IMR-90 (cell line): Measurements from ENCODE around the gene TCF7L2. TPM values are rescaled to one million over a fixed set of nuclear protein-coding genes. Genes with fewer than 3 reads are reported as not detected.

Experiments used
- ATAC-seq: fragments of 200-7000 bp; cut with Tn5 transposase; 2 replicates; pipeline ENCODE4 v1.9.1; 2020; ENCODE audit warnings: low read depth, mild to moderate bottlenecking, moderate library complexity
- BruUV-seq: library from RNA; stranded (reverse); fragments of 400-500 nt; replicated peaks from 2 replicates; lab custom pipeline; 2021; lab: Mats Ljungman, UMichigan
- CTCF ChIA-PET: fragments of 300-600 bp; formaldehyde crosslinking; extraction: SDS; loops from one replicate; lab custom pipeline; 2021; ENCODE audit warnings: antibody characterized with exemption; lab: Yijun Ruan, JAX
- POLR2A ChIA-PET: fragments of 300-600 bp; sonication (Branson Sonifier 250); formaldehyde crosslinking; loops from one replicate; lab custom pipeline; 2022; ENCODE audit warnings: antibody characterized with exemption; ENCODE audit not compliant: unreplicated experiment; lab: Charles Lee
- DNase-seq: peaks from one replicate; pipeline ENCODE4 v3.0.0; 2013
- H2AFZ ChIP-seq: replicated peaks from 2 replicates; pipeline ENCODE3; 2013; ENCODE audit warnings: low read length, mild to moderate bottlenecking; ENCODE audit not compliant: poor library complexity
- H2AK5ac ChIP-seq: 2 replicates; pipeline ENCODE4 v1.6.1; 2013; ENCODE audit warnings: low read depth, low read length, inconsistent platforms
- H2AK9ac ChIP-seq: replicated peaks from 2 replicates; pipeline ENCODE3; 2013; ENCODE audit warnings: mild to moderate bottlenecking, low read depth, low read length, moderate library complexity; ENCODE audit not compliant: poor library complexity
- H2BK120ac ChIP-seq: 2 replicates; pipeline ENCODE4 v1.6.1; 2013; ENCODE audit warnings: low read depth, low read length, inconsistent platforms
- H2BK15ac ChIP-seq: 3 replicates; pipeline ENCODE4 v1.6.1; 2013; ENCODE audit warnings: low read depth, low read length, inconsistent platforms
- H2BK20ac ChIP-seq: 2 replicates; pipeline ENCODE4 v1.6.1; 2013; ENCODE audit warnings: low read depth, mild to moderate bottlenecking, inconsistent platforms, low read length, moderate library complexity
- H2BK5ac ChIP-seq: 2 replicates; pipeline ENCODE4 v1.6.1; 2013; ENCODE audit warnings: mild to moderate bottlenecking, low read depth, low read length, inconsistent platforms; ENCODE audit not compliant: poor library complexity, severe bottlenecking
- H3K14ac ChIP-seq: replicated peaks from 2 replicates; pipeline ENCODE4 v1.6.1; 2013; ENCODE audit warnings: low read depth, low read length, inconsistent platforms
- H3K18ac ChIP-seq: 2 replicates; pipeline ENCODE4 v1.6.1; 2013; ENCODE audit warnings: low read depth, low read length, control low read depth
- H3K23ac ChIP-seq: 2 replicates; pipeline ENCODE4 v1.6.1; 2013; ENCODE audit warnings: low read depth, low read length, inconsistent platforms
- H3K27ac ChIP-seq: 2 replicates; pipeline ENCODE4 v1.5.1; 2013; ENCODE audit warnings: mild to moderate bottlenecking, control low read depth, low read length; ENCODE audit not compliant: insufficient read depth
- H3K27me3 ChIP-seq: 2 replicates; pipeline ENCODE4 v1.6.1; 2013; ENCODE audit warnings: low read length; ENCODE audit not compliant: control insufficient read depth, insufficient read depth
- H3K36me3 ChIP-seq: 2 replicates; pipeline ENCODE4 v1.6.1; 2013; ENCODE audit warnings: low read length, mixed read lengths; ENCODE audit not compliant: control insufficient read depth, insufficient read depth
- H3K4ac ChIP-seq: 2 replicates; pipeline ENCODE4 v1.6.1; 2013; ENCODE audit warnings: low read depth, low read length, inconsistent platforms
- H3K4me1 ChIP-seq: 2 replicates; pipeline ENCODE4 v1.6.1; 2013; ENCODE audit warnings: low read length, mixed read lengths; ENCODE audit not compliant: control insufficient read depth, insufficient read depth
- H3K4me2 ChIP-seq: 2 replicates; pipeline ENCODE4 v1.6.1; 2013; ENCODE audit warnings: low read depth, mild to moderate bottlenecking, control low read depth, low read length, moderate library complexity
- H3K4me3 ChIP-seq: 2 replicates; pipeline ENCODE4 v1.5.1; 2013; ENCODE audit warnings: low read depth, mild to moderate bottlenecking, control low read depth, low read length, moderate library complexity; ENCODE audit not compliant: insufficient read depth
- H3K56ac ChIP-seq: 2 replicates; pipeline ENCODE4 v1.6.1; 2013; ENCODE audit warnings: low read length, inconsistent platforms; ENCODE audit not compliant: insufficient read depth; ENCODE audit errors: extremely low read depth
- H3K79me1 ChIP-seq, 2 experiments: 2 replicates each; pipeline ENCODE4 v1.6.1; 2013; ENCODE audit warnings: low read length in 2 of 2, inconsistent platforms in 1 of 2, low read depth in 1 of 2
- H3K9ac ChIP-seq: 2 replicates; pipeline ENCODE4 v1.6.1; 2013; ENCODE audit warnings: low read depth, low read length, control low read depth
- H3K9me1 ChIP-seq: 2 replicates; pipeline ENCODE4 v1.6.1; 2013; ENCODE audit warnings: low read length, inconsistent platforms; ENCODE audit not compliant: insufficient read depth
- H3K9me3 ChIP-seq: 2 replicates; pipeline ENCODE4 v1.6.1; 2013; ENCODE audit warnings: low read length; ENCODE audit not compliant: control insufficient read depth, insufficient read depth
- H4K20me1 ChIP-seq: 2 replicates; pipeline ENCODE4 v1.6.1; 2013; ENCODE audit warnings: low read length, inconsistent platforms; ENCODE audit not compliant: insufficient read depth
- H4K5ac ChIP-seq: 2 replicates; pipeline ENCODE4 v1.6.1; 2013; ENCODE audit warnings: mild to moderate bottlenecking, low read depth, low read length, control low read depth
- H4K8ac ChIP-seq, 2 experiments: 2 replicates each; pipeline ENCODE4 v1.6.1; 2013; ENCODE audit warnings: low read depth in 2 of 2, low read length in 2 of 2, control low read depth in 1 of 2, inconsistent platforms in 1 of 2
- H4K91ac ChIP-seq: 2 replicates; pipeline ENCODE4 v1.6.1; 2013; ENCODE audit warnings: low read depth, low read length, inconsistent platforms; ENCODE audit not compliant: insufficient read depth
- SMC3 ChIP-seq: fragments of 150-350 bp; IDR thresholded peaks from 2 replicates; pipeline ENCODE4 v1.6.1; 2016; ENCODE audit warnings: low read depth, mild to moderate bottlenecking, antibody characterized with exemption, low read length, moderate library complexity
- WGBS, 2 experiments: methylation state at CpG; one replicate each; pipeline versions ENCODE4 v1.1.5 to v1.1.7; 2013; ENCODE audit warnings: missing lambda C conversion rate in 2 of 2; ENCODE audit not compliant: insufficient read length in 1 of 2; ENCODE audit errors: extremely low coverage in 2 of 2; 5-methylcytosine and 5-hydroxymethylcytosine counted together
- dilution Hi-C: fragments of 300-500 bp; cut with HindIII; formaldehyde crosslinking; loops from one replicate; pipeline ENCODE4 v1.14.3; 2018; ENCODE audit warnings: low sequenced_read_pairs; ENCODE audit not compliant: unreplicated experiment
- in situ Hi-C: fragments of 300-500 bp; cut with MboI; formaldehyde crosslinking; loops from 3 replicates; pipeline ENCODE4 v1.14.3; 2019; ENCODE audit warnings: low sequenced_read_pairs, inconsistent platforms, mixed read lengths
- intact Hi-C: fragments of 100-400 bp; cut with micrococcal nuclease; formaldehyde crosslinking; loops from 2 replicates; pipeline ENCODE4 v1.10.0; 2022
- polyA plus RNA-seq, 3 experiments: library from polyadenylated mRNA; depleted of rRNA; stranded (reverse); fragments of >200 nt; gene quantifications; 2 replicates each; pipeline ENCODE4 v1.2.3, GENCODE V29; 2012; ENCODE audit warnings: low replicate concordance in 1 of 3
- total RNA-seq: library from RNA; depleted of rRNA; stranded (reverse); fragments of >200 nt; gene quantifications from 2 replicates; pipeline ENCODE4 v1.2.3, GENCODE V29; 2012

TCF7L2 gene
- total and polyA plus RNA-seq, 2 of the 4 experiments (the other 2 are of a cell fraction): 1.3 to 12.2 TPM

- TF ChIP-seq SMC3: no peak
- H3K18ac ChIP-seq: no peak overlapping the region; the same call in 1 of the 2 replicates
- H3K27ac ChIP-seq: no peak overlapping the region
- H4K91ac ChIP-seq: peak overlapping the region; percentile 1; the same call in 1 of the 2 replicates
- intact Hi-C loops (no loop called here), in situ Hi-C loops (no loop called here), dilution Hi-C loops (no loop called here)
- no peaks in the 10 kb centered on the region for H3K27me3 ChIP-seq
- POLR2A ChIA-PET: no interaction called here
- H3K4me2 ChIP-seq: no peak overlapping the region
- no peak overlapping the region for H3K56ac ChIP-seq
- H4K5ac ChIP-seq: no peak overlapping the region
- no peaks in the 10 kb centered on the region for H3K9me3 ChIP-seq
- no peak overlapping the region for H2AFZ ChIP-seq
- H3K23ac ChIP-seq: no peak overlapping the region
- H3K14ac ChIP-seq: no peak overlapping the region
- H2AK9ac ChIP-seq: no peak overlapping the region
- no peak overlapping the region for H2BK120ac ChIP-seq
- BruUV-seq: no TSS peak
- H3K4me3 ChIP-seq: no peak overlapping the region
- no peak overlapping the region for H4K8ac ChIP-seq
- no peak overlapping the region for H2BK15ac ChIP-seq
- no peaks in the 10 kb centered on the region for H4K20me1 ChIP-seq
- H3K36me3 ChIP-seq: peaks cover 12% of the 10 kb centered on the region
- H3K4me1 ChIP-seq: peaks cover 14% of the 10 kb centered on the region
- CTCF ChIA-PET: no interaction called here
- WGBS, 2 experiments: 97% methylated on average over 7 of the region's 15 CpGs; no CpG with 5 or more reads in 1 of the 2 experiments
- H2BK5ac ChIP-seq: no peak overlapping the region
- DNase-seq: no peak
- peaks cover 11% of the 10 kb centered on the region for H3K9me1 ChIP-seq
- no peak overlapping the region for H2BK20ac ChIP-seq
- H3K4ac ChIP-seq: no peak overlapping the region
- peaks cover 24 to 55% of the 10 kb centered on the region in 2 experiments for H3K79me1 ChIP-seq
- H3K9ac ChIP-seq: no peak overlapping the region
- no peak overlapping the region for H2AK5ac ChIP-seq
- ATAC-seq: no peak
These were observed 145.5 kb downstream of the TCF7L2 start for GRCh38 chr10:113095419-113096127.
